Cardiac muscle cell (in vitro differentiated cells and primary cell): Measurements from ENCODE around the gene KRTAP10-11. TPM values are rescaled to one million over a fixed set of nuclear protein-coding genes. Genes with fewer than 3 reads are reported as not detected.

ENCODE experiments used
- DNase-seq, 2 donors: peaks; one replicate each; pipeline versions ENCODE4 v3.0.0 to v3.0.0-alpha.2; 2010 to 2017; ENCODE audit warnings: low read depth in 1 of 2, low spot score in 1 of 2
- H3K27ac ChIP-seq: fragments of 200-600 bp; sonication (generic); 2 replicates; pipeline ENCODE4 v1.5.1; 2016
- H3K27me3 ChIP-seq: fragments of 200-600 bp; sonication (generic); 2 replicates; pipeline ENCODE4 v1.6.0; 2016; ENCODE audit warnings: control low read depth
- H3K36me3 ChIP-seq: fragments of 200-600 bp; sonication (generic); 2 replicates; pipeline ENCODE4 v1.5.1; 2016; ENCODE audit warnings: control low read depth
- H3K4me1 ChIP-seq: fragments of 200-600 bp; sonication (generic); 2 replicates; pipeline ENCODE4 v1.8.1; 2017; ENCODE audit warnings: low read depth, mild to moderate bottlenecking, mixed run types
- H3K4me3 ChIP-seq: fragments of 200-600 bp; sonication (generic); 2 replicates; pipeline ENCODE4 v1.5.1; 2016; ENCODE audit warnings: mild to moderate bottlenecking
- H3K9me3 ChIP-seq: fragments of 200-600 bp; sonication (generic); 2 replicates; pipeline ENCODE4 v1.5.1; 2017; ENCODE audit warnings: low read depth, mild to moderate bottlenecking, control low read depth
- polyA plus RNA-seq: library from polyadenylated mRNA; unstranded; fragments of >200 nt; fragmentation: Nextera tagmentation; extraction: Ambion mirVana; gene quantifications from 2 replicates; pipeline ENCODE4 v1.2.1, GENCODE V29; 2016
- total RNA-seq: library from RNA; depleted of rRNA; stranded (reverse); fragments of >200 nt; gene quantifications from 2 replicates; pipeline ENCODE4 v1.2.3, GENCODE V29; 2016
- TF ChIP-seq, protein P1 (sequence below): IDR thresholded peaks from 2 replicates; pipeline ENCODE4 v1.5.1; 2012; ENCODE audit warnings: low read depth, mild to moderate bottlenecking, low read length

KRTAP10-11 gene
- total and polyA plus RNA-seq, 2 experiments from 2014 or later, result not detected

DNA sequence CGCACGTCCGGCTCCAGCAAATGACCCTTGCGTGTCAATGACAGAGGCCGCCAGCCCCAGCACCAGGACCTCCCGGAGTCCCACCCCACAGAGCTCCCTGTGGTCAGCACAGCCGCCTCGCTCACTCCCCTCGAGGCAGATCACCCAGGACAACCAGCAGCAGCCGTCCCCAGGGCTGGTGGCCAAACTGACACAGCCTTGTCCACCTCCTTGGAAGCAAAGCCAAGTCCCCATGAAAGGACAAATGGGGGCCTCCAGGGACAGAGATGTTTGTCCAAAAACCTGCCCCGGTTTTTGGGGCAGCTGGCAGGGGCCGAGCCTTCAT is 6.9 kb upstream of the KRTAP10-11 start:
- no peak for DNase-seq

GRCh38 chr21:44640761-44641160 is 5.5 kb upstream of the KRTAP10-11 start:
- TF ChIP-seq, protein P1, sequence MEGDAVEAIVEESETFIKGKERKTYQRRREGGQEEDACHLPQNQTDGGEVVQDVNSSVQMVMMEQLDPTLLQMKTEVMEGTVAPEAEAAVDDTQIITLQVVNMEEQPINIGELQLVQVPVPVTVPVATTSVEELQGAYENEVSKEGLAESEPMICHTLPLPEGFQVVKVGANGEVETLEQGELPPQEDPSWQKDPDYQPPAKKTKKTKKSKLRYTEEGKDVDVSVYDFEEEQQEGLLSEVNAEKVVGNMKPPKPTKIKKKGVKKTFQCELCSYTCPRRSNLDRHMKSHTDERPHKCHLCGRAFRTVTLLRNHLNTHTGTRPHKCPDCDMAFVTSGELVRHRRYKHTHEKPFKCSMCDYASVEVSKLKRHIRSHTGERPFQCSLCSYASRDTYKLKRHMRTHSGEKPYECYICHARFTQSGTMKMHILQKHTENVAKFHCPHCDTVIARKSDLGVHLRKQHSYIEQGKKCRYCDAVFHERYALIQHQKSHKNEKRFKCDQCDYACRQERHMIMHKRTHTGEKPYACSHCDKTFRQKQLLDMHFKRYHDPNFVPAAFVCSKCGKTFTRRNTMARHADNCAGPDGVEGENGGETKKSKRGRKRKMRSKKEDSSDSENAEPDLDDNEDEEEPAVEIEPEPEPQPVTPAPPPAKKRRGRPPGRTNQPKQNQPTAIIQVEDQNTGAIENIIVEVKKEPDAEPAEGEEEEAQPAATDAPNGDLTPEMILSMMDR, result no peak
- no peak for DNase-seq
- H3K27ac ChIP-seq, result no peak overlapping the region
- no peaks in the 10 kb centered on the region for H3K27me3 ChIP-seq
- no peaks in the 10 kb centered on the region for H3K9me3 ChIP-seq
- H3K4me1 ChIP-seq, result no peaks in the 10 kb centered on the region
- no peaks in the 10 kb centered on the region for H3K36me3 ChIP-seq
- no peak overlapping the region for H3K4me3 ChIP-seq

More for the DNA sequence above, 6.9 kb upstream of the KRTAP10-11 start:
- Histone ChIP-seq H3K36me3 (no peaks in the 10 kb centered on the region), H3K27ac (no peak overlapping the region), H3K4me1 (no peaks in the 10 kb centered on the region), H3K9me3 (no peaks in the 10 kb centered on the region), H3K27me3 (no peaks in the 10 kb centered on the region), H3K4me3 (no peak overlapping the region)
- TF ChIP-seq, protein P1, result no peak

GRCh38 chr21:44643741-44644310 is 2.4 kb upstream of the KRTAP10-11 start:
- no peak for DNase-seq
- TF ChIP-seq, protein P1, result no peak
- no peak overlapping the region for H3K4me3 ChIP-seq

DNA sequence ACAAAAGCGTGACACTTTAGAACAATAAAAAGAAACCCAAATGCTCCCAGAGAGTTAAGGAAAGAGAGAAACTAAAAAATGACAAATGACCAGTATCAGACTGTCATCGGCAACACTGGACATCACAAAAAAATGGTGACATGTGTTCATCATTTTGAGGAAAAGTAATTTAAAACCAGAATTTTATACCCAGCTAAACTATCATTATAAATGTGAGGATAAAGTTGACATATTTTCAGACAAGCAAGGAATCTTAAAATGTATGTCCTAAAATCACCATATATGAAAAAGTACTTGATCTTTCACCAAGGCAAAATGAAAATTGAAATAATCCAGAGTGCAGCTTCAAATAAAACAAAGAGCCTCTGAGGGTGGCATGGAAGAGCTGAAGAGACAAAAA is 1.3 kb upstream of the KRTAP10-11 start:
- no peak overlapping the region for H3K4me3 ChIP-seq
- H3K4me1 ChIP-seq, result no peaks in the 10 kb centered on the region
- TF ChIP-seq, protein P1, result no peak

More at GRCh38 chr21:44643741-44644310, 2.4 kb upstream of the KRTAP10-11 start:
- Histone ChIP-seq H3K36me3 (no peaks in the 10 kb centered on the region), H3K4me1 (no peaks in the 10 kb centered on the region), H3K27ac (no peak overlapping the region), H3K9me3 (no peaks in the 10 kb centered on the region), H3K27me3 (no peaks in the 10 kb centered on the region)

DNA sequence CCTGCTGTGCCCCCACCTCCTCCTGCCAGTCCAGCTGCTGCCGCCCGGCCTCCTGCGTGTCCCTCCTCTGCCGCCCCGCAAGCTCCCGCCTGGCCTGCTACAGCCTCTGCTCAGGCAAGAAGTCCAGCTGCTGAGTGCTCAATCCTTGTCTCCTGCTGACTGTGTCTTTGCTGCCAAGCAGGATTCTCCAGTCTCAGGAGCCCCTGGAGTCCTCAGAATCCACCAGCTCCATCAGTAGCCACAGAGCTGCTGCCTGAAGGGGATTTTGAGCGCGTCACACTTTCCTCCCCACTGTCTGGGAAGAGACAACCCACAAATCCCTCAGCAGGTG is 973 bp downstream of the KRTAP10-11 start:
- TF ChIP-seq, protein P1, result no peak
- no peaks in the 10 kb centered on the region for H3K9me3 ChIP-seq
- H3K27me3 ChIP-seq, result no peaks in the 10 kb centered on the region
- no peak for DNase-seq
- H3K4me1 ChIP-seq, result no peaks in the 10 kb centered on the region
- H3K27ac ChIP-seq, result no peak overlapping the region
- no peaks in the 10 kb centered on the region for H3K36me3 ChIP-seq
- no peak overlapping the region for H3K4me3 ChIP-seq

More for the DNA sequence above, 1.3 kb upstream of the KRTAP10-11 start:
- Histone ChIP-seq H3K27me3 (no peaks in the 10 kb centered on the region), H3K27ac (no peak overlapping the region), H3K9me3 (no peaks in the 10 kb centered on the region), H3K36me3 (no peaks in the 10 kb centered on the region)
- DNase-seq, result no peak
